ENCODE data around the gene SCN8A. TPM values are rescaled to one million over a fixed set of nuclear protein-coding genes. Genes with fewer than 3 reads are reported as not detected.
"Not testable (repeated sequence)": the region's sequence is repeated elsewhere in the genome, so short reads cannot be mapped to it uniquely, and the experiment has no call there.

Gene SCN8A
- total and polyA plus RNA-seq, 3 donors from 2014 or later = 4.8 to 15.3 (median 11.0) TPM

DNA sequence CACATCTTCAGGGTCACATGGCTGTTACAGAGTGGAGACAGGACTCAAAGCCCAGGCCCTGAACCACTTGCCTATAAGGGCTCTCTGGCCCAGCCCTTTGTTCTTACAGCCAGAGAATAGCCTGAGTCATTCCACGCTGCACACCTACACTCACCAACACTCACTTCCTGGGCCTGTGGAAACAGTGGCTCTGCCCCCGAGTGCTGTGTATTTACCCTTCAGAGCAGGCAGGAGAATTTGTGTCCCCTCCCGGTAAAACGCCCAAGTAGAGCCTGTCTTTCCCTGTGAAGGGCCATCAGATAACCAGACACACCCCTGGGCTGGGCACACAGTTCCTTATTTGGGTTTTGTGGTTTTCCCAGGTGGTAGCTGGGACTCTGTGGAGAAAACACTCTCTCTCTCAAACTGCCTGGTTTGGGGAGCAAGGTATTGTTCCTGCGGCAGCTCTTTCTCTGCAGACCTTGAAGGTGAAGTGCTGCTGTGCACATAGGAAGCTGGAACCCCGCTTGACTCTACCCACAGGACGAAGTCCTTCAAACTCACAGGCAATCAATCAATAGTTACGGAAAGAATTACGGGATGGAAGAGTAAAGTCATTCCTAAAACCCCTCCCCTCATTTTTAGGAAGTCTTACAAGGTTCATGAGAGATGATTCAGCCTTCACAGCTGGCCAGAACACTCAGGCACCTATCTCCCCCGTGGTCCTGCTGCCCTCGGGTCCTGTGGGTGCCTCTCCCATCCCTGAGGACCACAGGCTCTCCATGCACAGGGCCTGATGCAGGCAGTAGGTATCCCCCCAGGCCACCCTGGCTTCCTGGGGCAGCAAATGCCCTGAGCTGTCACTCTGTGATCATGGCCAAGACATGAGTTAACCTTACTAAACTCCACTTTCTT is 237.1 kb downstream of the SCN8A start:
- intact Hi-C loops (cut with DNase I; ENCODE audit: low total_unique reads) = no loop called here
- DNase-seq = no peak

DNA sequence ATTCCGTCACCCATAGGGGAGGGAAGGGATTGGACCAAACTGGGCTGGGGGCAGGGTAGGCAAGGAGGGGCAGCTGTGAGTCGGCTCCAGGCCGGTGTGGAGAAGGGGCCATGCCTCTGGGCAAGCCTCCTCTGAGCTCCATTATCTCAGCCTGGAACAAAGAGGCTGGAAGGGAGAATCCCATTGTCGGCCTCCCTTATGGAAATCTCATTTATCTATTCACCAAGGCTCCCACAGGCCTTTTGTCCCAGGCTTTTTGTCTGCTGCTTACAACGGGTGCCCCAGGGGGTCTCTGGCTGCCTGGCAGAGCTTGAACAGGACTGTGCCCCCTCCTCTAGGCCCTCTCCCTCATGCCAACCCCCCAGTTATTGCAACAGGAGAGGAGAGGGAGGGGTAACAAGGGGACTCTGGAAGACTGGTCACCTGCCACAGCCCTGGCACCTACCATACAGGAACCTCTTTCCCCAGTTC is 238.0 kb downstream of the SCN8A start:
- no peaks in the 10 kb centered on the region for H3K27me3 ChIP-seq
- no peak for TF ChIP-seq POLR2A (IDR thresholded peaks at IDR 0.05)
- TF ChIP-seq, protein P1, sequence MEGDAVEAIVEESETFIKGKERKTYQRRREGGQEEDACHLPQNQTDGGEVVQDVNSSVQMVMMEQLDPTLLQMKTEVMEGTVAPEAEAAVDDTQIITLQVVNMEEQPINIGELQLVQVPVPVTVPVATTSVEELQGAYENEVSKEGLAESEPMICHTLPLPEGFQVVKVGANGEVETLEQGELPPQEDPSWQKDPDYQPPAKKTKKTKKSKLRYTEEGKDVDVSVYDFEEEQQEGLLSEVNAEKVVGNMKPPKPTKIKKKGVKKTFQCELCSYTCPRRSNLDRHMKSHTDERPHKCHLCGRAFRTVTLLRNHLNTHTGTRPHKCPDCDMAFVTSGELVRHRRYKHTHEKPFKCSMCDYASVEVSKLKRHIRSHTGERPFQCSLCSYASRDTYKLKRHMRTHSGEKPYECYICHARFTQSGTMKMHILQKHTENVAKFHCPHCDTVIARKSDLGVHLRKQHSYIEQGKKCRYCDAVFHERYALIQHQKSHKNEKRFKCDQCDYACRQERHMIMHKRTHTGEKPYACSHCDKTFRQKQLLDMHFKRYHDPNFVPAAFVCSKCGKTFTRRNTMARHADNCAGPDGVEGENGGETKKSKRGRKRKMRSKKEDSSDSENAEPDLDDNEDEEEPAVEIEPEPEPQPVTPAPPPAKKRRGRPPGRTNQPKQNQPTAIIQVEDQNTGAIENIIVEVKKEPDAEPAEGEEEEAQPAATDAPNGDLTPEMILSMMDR (IDR thresholded peaks at IDR 0.05) = no peak
- H3K4me3 ChIP-seq = no peak overlapping the region
- H3K9me3 ChIP-seq = no peaks in the 10 kb centered on the region
- H3K36me3 ChIP-seq (ENCODE audit: low read depth, missing control alignments) = no peaks in the 10 kb centered on the region
- no peaks in the 10 kb centered on the region for H3K4me1 ChIP-seq
- DNase-seq = no peak
- intact Hi-C loops (cut with DNase I; ENCODE audit: low total_unique reads) = no loop called here
- 62 to 72% methylated on average over 5 of the region's 5 CpGs for WGBS, 2 donors
- no peak overlapping the region for H3K27ac ChIP-seq

More for the DNA sequence above, 237.1 kb downstream of the SCN8A start:
- Histone ChIP-seq H3K36me3 (ENCODE audit: low read depth, missing control alignments) (no peaks in the 10 kb centered on the region), H3K4me1 (no peaks in the 10 kb centered on the region), H3K4me3 (no peak overlapping the region), H3K27me3 (no peaks in the 10 kb centered on the region), H3K9me3 (no peaks in the 10 kb centered on the region), H3K27ac (no peak overlapping the region)
- WGBS, 2 donors = 75% methylated on average over 11 of the region's 11 CpGs
- TF ChIP-seq, protein P1 (IDR thresholded peaks at IDR 0.05) = no peak
- TF ChIP-seq POLR2A (IDR thresholded peaks at IDR 0.05) = no peak

DNA sequence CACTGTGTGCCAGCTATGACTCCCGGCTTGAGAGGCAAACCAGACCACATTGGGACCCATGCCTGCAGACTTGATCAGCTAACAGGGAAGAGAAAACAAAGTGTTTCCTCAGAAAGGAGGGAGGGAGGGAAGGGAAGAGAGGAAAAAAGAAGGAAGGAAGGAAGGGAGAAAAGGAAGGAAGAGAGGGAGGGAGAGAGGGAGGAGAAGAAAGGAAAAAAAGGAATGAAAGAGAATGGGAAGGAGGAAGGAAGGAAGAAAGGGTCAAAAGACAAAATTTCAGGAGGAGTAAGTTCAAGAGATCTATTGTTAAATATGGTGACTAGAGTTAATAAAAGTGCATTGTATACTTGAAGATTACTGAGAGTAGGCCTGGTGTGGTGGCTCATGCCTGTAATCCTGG is 238.6 kb downstream of the SCN8A start:
- intact Hi-C loops (cut with DNase I; ENCODE audit: low total_unique reads) = no loop called here
- H3K36me3 ChIP-seq (ENCODE audit: low read depth, missing control alignments) = no peaks in the 10 kb centered on the region
- H3K27ac ChIP-seq = no peak overlapping the region
- 71 to 83% methylated on average over 1 of the region's 1 CpG for WGBS, 2 donors
- H3K4me1 ChIP-seq = no peaks in the 10 kb centered on the region
- no peak for DNase-seq
- TF ChIP-seq, protein P1 (IDR thresholded peaks at IDR 0.05) = no peak
- TF ChIP-seq POLR2A (IDR thresholded peaks at IDR 0.05) = no peak
- H3K27me3 ChIP-seq = no peaks in the 10 kb centered on the region
- no peak overlapping the region for H3K4me3 ChIP-seq
- no peaks in the 10 kb centered on the region for H3K9me3 ChIP-seq

DNA sequence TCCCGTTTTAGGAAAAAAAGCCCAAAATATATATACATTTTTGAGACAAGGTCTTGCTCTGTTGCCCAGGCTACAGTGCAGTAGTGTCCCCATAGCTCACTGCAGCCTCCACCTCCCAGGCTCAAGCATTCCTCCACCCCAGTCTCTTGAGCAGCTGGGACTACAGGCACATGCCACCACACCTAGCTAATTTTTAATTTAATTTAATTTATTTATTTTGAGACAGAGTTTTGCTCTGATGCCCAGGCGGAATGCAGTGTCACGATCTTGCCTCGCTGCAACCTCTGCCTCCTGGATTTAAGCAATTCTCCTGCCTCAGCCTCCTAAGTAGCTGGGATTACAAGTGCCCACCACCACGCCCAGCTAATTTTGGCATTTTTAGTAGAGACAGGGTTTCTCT is 240.8 kb downstream of the SCN8A start:
- H3K27me3 ChIP-seq; H3K36me3 ChIP-seq (ENCODE audit: low read depth, missing control alignments); H3K4me3 ChIP-seq; H3K4me1 ChIP-seq; H3K27ac ChIP-seq; H3K9me3 ChIP-seq; intact Hi-C loops (cut with DNase I; ENCODE audit: low total_unique reads); DNase-seq: not testable (repeated sequence)
- WGBS, 2 donors = 80 to 81% methylated on average over 5 of the region's 5 CpGs

DNA sequence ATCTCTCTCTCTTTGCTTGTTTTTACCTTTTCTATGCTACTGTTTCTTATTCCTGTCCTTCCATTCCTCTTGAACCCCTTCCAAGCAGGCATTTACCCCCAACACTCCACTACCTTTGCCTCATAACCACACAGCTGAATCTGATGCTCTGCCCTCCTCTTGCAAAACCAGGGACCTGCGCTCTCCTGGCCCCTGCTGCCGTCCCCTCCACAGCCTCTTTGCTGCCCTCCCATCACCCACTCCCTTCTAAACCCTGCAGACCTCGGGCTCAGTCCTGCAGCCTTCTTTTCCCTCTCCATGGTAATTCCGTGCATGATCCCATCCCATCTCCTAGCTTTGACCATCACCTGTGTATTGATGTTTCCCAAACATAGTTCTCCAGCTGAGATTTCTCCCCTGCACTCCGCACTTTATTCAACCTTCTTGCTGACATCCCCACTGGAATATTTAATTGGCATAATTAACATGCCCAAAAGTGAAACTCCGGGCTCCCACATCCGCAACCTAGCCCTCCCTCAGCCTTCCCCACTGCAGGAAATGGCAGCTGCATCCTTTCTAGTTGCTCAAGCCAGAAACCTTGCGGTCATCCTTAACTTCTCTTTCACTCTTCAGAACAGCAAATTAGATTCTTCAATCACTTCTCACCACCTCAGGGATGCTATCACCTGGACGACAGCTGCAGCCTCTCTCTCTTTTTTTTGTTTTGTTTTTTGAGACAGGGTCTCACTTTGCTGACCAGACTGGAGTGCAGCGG is 241.5 kb downstream of the SCN8A start:
- no peaks in the 10 kb centered on the region for H3K36me3 ChIP-seq (ENCODE audit: low read depth, missing control alignments)
- H3K9me3 ChIP-seq = no peaks in the 10 kb centered on the region
- H3K4me1 ChIP-seq = no peaks in the 10 kb centered on the region
- TF ChIP-seq, protein P1 (IDR thresholded peaks at IDR 0.05) = no peak
- TF ChIP-seq POLR2A (IDR thresholded peaks at IDR 0.05) = no peak
- DNase-seq = no peak
- intact Hi-C loops (cut with DNase I; ENCODE audit: low total_unique reads) = no loop called here
- H3K27me3 ChIP-seq = no peaks in the 10 kb centered on the region
- no peak overlapping the region for H3K27ac ChIP-seq
- WGBS, 2 donors = 50 to 52% methylated on average over 10 of the region's 10 CpGs
- H3K4me3 ChIP-seq = no peak overlapping the region

Measured in testis (tissue), 3 donors.